Measurements from ENCODE around the gene MATN4.

GRCh38 chr20:45339084-45339483 lies 31.0 kb upstream of the MATN4 start:
- TF ChIP-seq CTCF (IDR thresholded peaks at IDR 0.05; ENCODE audit: poor library complexity, severe bottlenecking) (no peak), EZH2 (IDR thresholded peaks at IDR 0.05; ENCODE audit: borderline replicate concordance, insufficient read depth, low read length, poor library complexity, severe bottlenecking) (no peak), TAF1 (IDR thresholded peaks at IDR 0.05; ENCODE audit: low read depth) (no peak), RAD21 (conservative IDR thresholded peaks at IDR 0.05) (no peak), SMC3 (conservative IDR thresholded peaks at IDR 0.05; ENCODE audit: poor library complexity) (no peak), EP300 (conservative IDR thresholded peaks at IDR 0.05; ENCODE audit: poor library complexity, severe bottlenecking) (no peak), POLR2AphosphoS5 (IDR thresholded peaks at IDR 0.05) (no peak)
